Panc1 (cell line): Measurements from ENCODE around the gene MAP2K5. TPM values are rescaled to one million over a fixed set of nuclear protein-coding genes. Genes with fewer than 3 reads are reported as not detected.

Experiments
- ATAC-seq: fragments of 200-7000 bp; cut with Tn5 transposase; 2 replicates; pipeline ENCODE4 v1.9.1; 2020; ENCODE audit warnings: mild to moderate bottlenecking, moderate library complexity
- BruUV-seq: library from RNA; stranded (reverse); fragments of 400-500 nt; replicated peaks from 2 replicates; lab custom pipeline; 2021; lab: Mats Ljungman, UMichigan
- CTCF ChIA-PET: fragments of 300-600 bp; sonication (Branson Sonifier 250); formaldehyde crosslinking; loops from one replicate; lab custom pipeline; 2022; ENCODE audit warnings: antibody characterized with exemption; lab: Charles Lee
- POLR2A ChIA-PET: fragments of 300-600 bp; sonication (Branson Sonifier 250); formaldehyde crosslinking; loops from one replicate; lab custom pipeline; 2022; ENCODE audit warnings: antibody characterized with exemption; lab: Charles Lee
- DNase-seq: peaks from one replicate; pipeline ENCODE4 v3.0.0-alpha.2; 2010; ENCODE audit warnings: low read depth, low spot score
- H3K27ac ChIP-seq: 2 replicates; pipeline ENCODE4 v1.5.1; 2011; ENCODE audit warnings: mild to moderate bottlenecking, low read length, inconsistent platforms
- H3K27me3 ChIP-seq: fragments of 200-500 bp; sonication (Bioruptor generic); 2 replicates; pipeline ENCODE4 v1.6.0; 2014; ENCODE audit warnings: low read length, inconsistent platforms; ENCODE audit not compliant: control insufficient read depth, insufficient read depth
- H3K36me3 ChIP-seq: fragments of 200-500 bp; sonication (Bioruptor generic); 2 replicates; pipeline ENCODE4 v1.5.1; 2014; ENCODE audit warnings: inconsistent platforms, mild to moderate bottlenecking, low read length, moderate library complexity; ENCODE audit not compliant: control insufficient read depth, insufficient read depth
- H3K4me1 ChIP-seq: 2 replicates; pipeline ENCODE4 v1.5.1; 2011; ENCODE audit warnings: inconsistent platforms, mild to moderate bottlenecking, low read length, moderate library complexity; ENCODE audit not compliant: control insufficient read depth, insufficient read depth
- H3K4me3 ChIP-seq, 2 experiments: 2 replicates each; pipeline ENCODE4 v1.5.1; 2011 to 2012; ENCODE audit warnings: low read depth in 2 of 2, low read length in 2 of 2, mild to moderate bottlenecking in 2 of 2, inconsistent platforms in 1 of 2, moderate library complexity in 1 of 2
- H3K9me3 ChIP-seq: fragments of 200-500 bp; sonication (Bioruptor generic); 2 replicates; pipeline ENCODE4 v1.5.1; 2014; ENCODE audit warnings: low read depth, mild to moderate bottlenecking, inconsistent platforms, low read length, moderate library complexity; ENCODE audit not compliant: control insufficient read depth, insufficient read depth
- POLR2AphosphoS5 ChIP-seq: IDR thresholded peaks from 2 replicates; pipeline ENCODE4 v1.6.1; 2012; ENCODE audit warnings: mild to moderate bottlenecking, low read depth, low read length, moderate library complexity
- REST ChIP-seq, 2 experiments: IDR thresholded peaks; 2 replicates each; pipeline ENCODE4 v1.6.1; 2011 to 2012; ENCODE audit warnings: low read depth in 2 of 2, control low read depth in 1 of 2, low read length in 1 of 2, mild to moderate bottlenecking in 1 of 2, moderate library complexity in 1 of 2; ENCODE audit not compliant: insufficient read depth in 1 of 2
- SIN3A ChIP-seq: IDR thresholded peaks from 2 replicates; pipeline ENCODE4 v1.6.1; 2012; ENCODE audit warnings: low read depth, mild to moderate bottlenecking, low read length, moderate library complexity, borderline replicate concordance; ENCODE audit not compliant: insufficient read depth
- TCF7L2 ChIP-seq: IDR thresholded peaks from 2 replicates; pipeline ENCODE4 v1.6.1; 2011; ENCODE audit warnings: mild to moderate bottlenecking, low read depth, low read length, inconsistent platforms
- in situ Hi-C: cut with HindIII; loops from 2 replicates; pipeline ENCODE4 v1.10.0; 2016; ENCODE audit warnings: low sequenced_read_pairs, low pct_unique_long_range_greater_than_20kb
- intact Hi-C: fragments of 100-400 bp; cut with micrococcal nuclease; formaldehyde crosslinking; loops from one replicate; pipeline ENCODE4 v1.10.0; 2022; ENCODE audit not compliant: unreplicated experiment
- total RNA-seq: library from RNA; stranded (reverse); gene quantifications from one replicate; pipeline ENCODE4 v1.2.1, GENCODE V29; 2021; ENCODE audit not compliant: unreplicated experiment
- TF ChIP-seq, protein P1 (sequence below): fragments of 450-650 bp; IDR thresholded peaks from 2 replicates; pipeline ENCODE4 v1.5.1; 2017; ENCODE audit warnings: mild to moderate bottlenecking

Gene MAP2K5
- total RNA-seq, 1 experiment from 2014 or later = 18.3 TPM

GRCh38 chr15:67660446-67660845 is 117.9 kb downstream of the MAP2K5 start:
- Histone ChIP-seq H3K9me3 (no peaks in the 10 kb centered on the region), H3K27ac (no peak overlapping the region), H3K27me3 (no peaks in the 10 kb centered on the region), H3K36me3 (peaks cover 2% of the 10 kb centered on the region; the same call in 1 of the 2 replicates), H3K4me1 (no peaks in the 10 kb centered on the region), H3K4me3 (no peak overlapping the region)
- ChIA-PET POLR2A (interaction anchor here (0.6 kb wide), 1 partner anchor 470 kb away, joined by 3 read pairs; no protein-coding TSS in a partner anchor), CTCF (no interaction called here)
- no peak for ATAC-seq
- no peak for DNase-seq
- in situ Hi-C loops (no loop called here), intact Hi-C loops (no loop called here)
- BruUV-seq = no TSS peak
- TF ChIP-seq, protein P1, sequence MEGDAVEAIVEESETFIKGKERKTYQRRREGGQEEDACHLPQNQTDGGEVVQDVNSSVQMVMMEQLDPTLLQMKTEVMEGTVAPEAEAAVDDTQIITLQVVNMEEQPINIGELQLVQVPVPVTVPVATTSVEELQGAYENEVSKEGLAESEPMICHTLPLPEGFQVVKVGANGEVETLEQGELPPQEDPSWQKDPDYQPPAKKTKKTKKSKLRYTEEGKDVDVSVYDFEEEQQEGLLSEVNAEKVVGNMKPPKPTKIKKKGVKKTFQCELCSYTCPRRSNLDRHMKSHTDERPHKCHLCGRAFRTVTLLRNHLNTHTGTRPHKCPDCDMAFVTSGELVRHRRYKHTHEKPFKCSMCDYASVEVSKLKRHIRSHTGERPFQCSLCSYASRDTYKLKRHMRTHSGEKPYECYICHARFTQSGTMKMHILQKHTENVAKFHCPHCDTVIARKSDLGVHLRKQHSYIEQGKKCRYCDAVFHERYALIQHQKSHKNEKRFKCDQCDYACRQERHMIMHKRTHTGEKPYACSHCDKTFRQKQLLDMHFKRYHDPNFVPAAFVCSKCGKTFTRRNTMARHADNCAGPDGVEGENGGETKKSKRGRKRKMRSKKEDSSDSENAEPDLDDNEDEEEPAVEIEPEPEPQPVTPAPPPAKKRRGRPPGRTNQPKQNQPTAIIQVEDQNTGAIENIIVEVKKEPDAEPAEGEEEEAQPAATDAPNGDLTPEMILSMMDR = no peak
- no peak for TF ChIP-seq POLR2AphosphoS5
- TF ChIP-seq REST (IDR thresholded peaks at IDR 0.05; ENCODE audit: insufficient read depth in 1 of 2, low read depth in 2 of 2, low read length in 1 of 2) = no peak
- no peak for TF ChIP-seq TCF7L2
- no peak for TF ChIP-seq SIN3A

DNA sequence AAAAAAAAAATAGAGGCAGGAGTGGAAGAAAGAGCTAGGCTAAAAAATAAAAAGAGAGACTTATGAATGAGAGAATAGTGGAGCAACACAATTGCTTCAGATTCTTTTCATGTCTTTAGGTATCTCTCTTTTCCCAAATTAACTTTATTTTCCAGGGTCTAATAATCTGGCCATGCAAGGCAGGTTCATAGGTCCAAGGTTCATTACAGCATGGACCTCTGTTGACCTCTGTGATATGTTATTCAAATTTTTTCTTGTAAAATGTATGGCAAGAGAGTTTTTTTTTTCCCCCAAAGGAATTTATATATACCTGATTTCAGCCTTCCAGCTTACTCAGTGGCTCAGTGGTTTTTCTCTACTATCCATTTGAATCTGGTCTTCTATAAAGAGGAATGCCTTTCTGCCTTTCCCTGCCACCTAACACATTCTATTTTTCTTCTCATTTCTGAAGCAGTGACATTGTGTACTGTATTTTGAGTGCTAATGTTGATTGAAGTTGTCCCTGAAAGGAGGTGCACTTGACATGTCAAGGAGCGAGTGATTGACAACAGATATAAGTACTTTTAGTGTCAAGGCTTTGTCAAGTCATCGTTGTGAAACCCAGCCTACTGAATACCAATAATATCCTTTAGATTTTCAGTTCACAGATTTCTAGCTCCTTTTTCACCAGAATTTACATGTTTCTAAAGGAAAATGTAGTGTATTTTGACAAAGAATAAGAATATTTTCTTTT is 118.5 kb downstream of the MAP2K5 start:
- no peaks in the 10 kb centered on the region for H3K9me3 ChIP-seq
- in situ Hi-C loops (no loop called here), intact Hi-C loops (no loop called here)
- TF ChIP-seq TCF7L2 (no peak), REST (IDR thresholded peaks at IDR 0.05; ENCODE audit: insufficient read depth in 1 of 2, low read depth in 2 of 2, low read length in 1 of 2) (no peak), POLR2AphosphoS5 (no peak), SIN3A (no peak)
- TF ChIP-seq, protein P1 = no peak
- BruUV-seq = no TSS peak
- POLR2A ChIA-PET = interaction anchor here (0.6 kb wide), 1 partner anchor 470 kb away, joined by 3 read pairs; no protein-coding TSS in a partner anchor
- no peaks in the 10 kb centered on the region for H3K4me1 ChIP-seq
- no peak overlapping the region for H3K27ac ChIP-seq
- ATAC-seq = no peak
- H3K4me3 ChIP-seq = no peak overlapping the region
- H3K27me3 ChIP-seq = no peaks in the 10 kb centered on the region
- H3K36me3 ChIP-seq = peaks cover 2% of the 10 kb centered on the region; the same call in 1 of the 2 replicates
- no peak for DNase-seq
- CTCF ChIA-PET = no interaction called here
